GM12874 (cell line): ENCODE measurements around the gene L3HYPDH.

ENCODE experiments used
- CTCF ChIP-seq: IDR thresholded peaks from 2 replicates; pipeline ENCODE4 v1.5.1; 2011; ENCODE audit warnings: low read depth, mild to moderate bottlenecking, control low read depth, low read length, moderate library complexity; ENCODE audit not compliant: insufficient read depth

L3HYPDH gene

GRCh38 chr14:59460378-59460777 lies 23.8 kb downstream of the L3HYPDH start:
- no peak for TF ChIP-seq CTCF

- no peak for TF ChIP-seq CTCF
Observed at GRCh38 chr14:59458486-59458885, 25.7 kb downstream of the L3HYPDH start.

DNA sequence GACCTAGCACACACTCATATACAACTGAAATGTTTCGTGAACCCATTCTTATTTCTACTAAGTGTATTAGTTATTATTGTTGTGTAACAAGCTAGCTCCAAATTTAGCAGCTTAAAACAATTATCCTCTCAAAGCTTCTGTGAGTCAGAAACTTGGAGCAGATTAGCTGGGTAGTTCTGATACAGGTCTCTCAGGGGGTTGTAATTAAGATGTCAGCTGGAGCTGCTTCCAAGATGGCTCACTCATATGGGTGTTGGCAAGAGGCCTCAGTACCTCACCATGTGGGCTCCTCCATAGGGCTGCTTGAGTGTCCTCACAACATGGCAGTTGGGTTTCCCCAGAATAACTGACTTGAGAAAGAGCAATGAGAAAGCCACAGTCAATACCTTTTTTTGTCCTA lies 28.8 kb downstream of the L3HYPDH start:
- no peak for TF ChIP-seq CTCF

GRCh38 chr14:59454139-59454538 lies 30.1 kb downstream of the L3HYPDH start:
- TF ChIP-seq CTCF, result no peak

GRCh38 chr14:59451849-59452248 lies 32.4 kb downstream of the L3HYPDH start:
- no peak for TF ChIP-seq CTCF

- no peak for TF ChIP-seq CTCF
Observed at GRCh38 chr14:59450716-59451115, 33.5 kb downstream of the L3HYPDH start.

DNA sequence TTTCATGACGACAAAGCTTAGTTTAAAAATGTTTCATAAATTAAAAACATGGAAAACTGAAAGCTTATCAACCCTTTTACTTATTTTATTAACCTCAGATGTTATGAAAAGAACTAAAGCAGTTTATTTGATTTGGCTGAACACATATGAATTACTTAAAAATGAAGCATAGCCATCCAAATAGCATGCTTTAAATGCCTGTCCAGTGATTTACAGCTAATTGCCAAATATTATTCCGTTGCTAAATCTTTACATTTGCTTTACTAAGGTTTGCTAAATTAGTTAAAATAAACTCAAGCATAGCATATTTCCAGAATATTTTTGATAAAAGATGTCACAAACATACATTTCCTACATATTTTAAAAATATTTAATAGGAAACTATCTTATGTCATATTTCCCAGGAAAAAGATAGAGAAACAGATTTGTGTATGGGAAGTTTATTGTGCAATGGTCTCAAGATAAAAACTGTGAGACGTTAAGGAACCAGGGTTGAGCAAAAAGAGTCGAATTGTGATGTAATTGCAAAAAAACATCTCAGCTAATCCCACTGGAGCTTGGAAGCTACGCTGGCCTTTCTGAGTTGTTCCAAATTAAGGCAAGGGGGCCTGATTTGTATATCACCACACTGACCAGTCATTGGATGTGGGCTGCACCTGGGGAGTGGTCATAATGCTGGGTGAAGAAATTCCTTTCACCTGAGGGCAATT lies 44.8 kb downstream of the L3HYPDH start:
- no peak for TF ChIP-seq CTCF

GRCh38 chr14:59438195-59438647 lies 46.0 kb downstream of the L3HYPDH start:
- no peak for TF ChIP-seq CTCF
